ENCODE results near the gene CEP164.
"Not testable (repeated sequence)": the region's sequence is repeated elsewhere in the genome, so short reads cannot be mapped to it uniquely, and the experiment has no call there.

CEP164 gene

DNA sequence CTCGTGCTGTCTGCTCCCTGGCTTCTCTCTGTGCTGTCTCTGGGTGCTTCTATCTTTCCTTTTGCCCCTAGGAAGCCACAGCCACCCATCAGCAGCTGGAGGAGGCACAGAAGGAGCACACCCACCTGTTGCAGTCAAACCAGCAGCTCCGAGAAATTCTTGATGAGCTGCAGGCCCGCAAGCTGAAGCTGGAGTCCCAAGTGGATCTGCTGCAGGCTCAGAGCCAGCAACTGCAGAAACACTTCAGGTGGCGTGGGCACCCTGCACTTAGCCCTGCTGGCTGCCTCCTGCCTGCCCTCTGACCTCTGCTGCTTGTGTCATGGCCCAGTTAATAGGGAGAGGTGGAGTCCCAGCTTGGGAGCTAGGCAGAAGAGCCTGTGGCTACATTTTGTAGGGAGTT is 67.8 kb downstream of the CEP164 start:
- no peak for DNase-seq (ENCODE audit: low read depth)

DNA sequence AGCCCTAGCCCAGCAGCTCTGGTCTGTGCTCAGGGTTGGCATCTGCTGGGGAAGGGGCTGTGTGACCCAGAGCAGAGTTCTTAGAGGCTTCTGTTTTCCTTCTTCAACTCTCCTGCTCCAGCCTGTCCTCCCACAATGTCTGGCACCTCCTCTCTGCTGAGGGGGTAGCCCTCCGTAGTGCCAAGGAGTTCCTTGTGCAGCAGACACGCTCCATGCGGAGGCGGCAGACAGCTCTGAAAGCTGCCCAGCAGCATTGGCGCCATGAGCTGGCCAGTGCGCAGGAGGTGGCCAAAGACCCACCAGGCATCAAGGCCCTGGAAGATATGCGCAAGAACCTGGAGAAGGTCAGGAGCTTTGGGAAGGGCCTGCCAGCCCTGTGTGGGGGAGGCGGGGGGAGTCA is 69.3 kb downstream of the CEP164 start:
- no peak for DNase-seq (ENCODE audit: low read depth)

- not testable (repeated sequence) for DNase-seq (ENCODE audit: low read depth)
Measured at GRCh38 chr11:117398618-117399017, 71.0 kb downstream of the CEP164 start.

GRCh38 chr11:117399100-117399840 is 71.6 kb downstream of the CEP164 start:
- not testable (repeated sequence) for DNase-seq (ENCODE audit: low read depth)

GRCh38 chr11:117405898-117406297 is 78.2 kb downstream of the CEP164 start:
- DNase-seq (ENCODE audit: low read depth), result not testable (repeated sequence)

- no peak for DNase-seq (ENCODE audit: low read depth)
Measured at GRCh38 chr11:117407016-117407415, 79.4 kb downstream of the CEP164 start.

DNA sequence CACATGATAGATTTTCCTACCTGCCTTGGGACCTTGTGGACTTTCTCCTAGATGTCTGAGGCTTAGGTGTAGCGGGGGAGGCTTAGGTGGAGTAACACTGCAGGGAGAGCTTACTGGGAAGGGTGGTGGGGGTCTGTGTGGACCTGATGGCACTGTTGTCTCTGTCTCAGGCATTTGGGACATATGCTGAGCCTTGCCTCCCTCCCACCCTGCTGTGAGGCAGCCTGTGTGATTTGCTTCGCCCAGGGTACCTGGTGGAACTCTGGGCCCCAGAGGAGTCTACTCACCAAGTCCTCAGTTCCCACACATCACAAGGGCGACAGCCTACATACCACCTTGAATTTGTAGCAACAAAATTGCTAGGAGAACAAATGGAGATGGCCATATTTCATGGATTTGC is 80.7 kb downstream of the CEP164 start:
- no peak for DNase-seq (ENCODE audit: low read depth)

GRCh38 chr11:117409511-117409910 is 81.9 kb downstream of the CEP164 start:
- no peak for DNase-seq (ENCODE audit: low read depth)

DNA sequence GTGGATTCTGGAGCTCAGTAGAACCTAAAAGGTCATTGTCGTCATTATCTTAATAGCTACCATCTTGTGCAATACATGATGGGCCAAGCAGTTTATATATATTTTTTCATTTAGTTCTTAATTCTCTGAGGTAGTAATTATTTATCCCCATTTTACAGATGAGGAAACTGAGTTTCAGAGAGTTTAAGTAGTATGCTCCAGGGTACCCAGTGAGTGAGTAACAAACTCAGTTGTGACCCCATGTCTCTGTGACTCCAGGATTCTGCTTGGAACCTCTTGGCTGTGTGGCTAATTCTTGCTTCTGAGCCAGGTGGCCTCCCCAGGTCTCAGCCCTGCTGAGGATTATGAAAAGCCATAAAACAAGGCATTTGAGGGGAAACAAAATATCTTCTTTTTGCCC is 82.6 kb downstream of the CEP164 start:
- DNase-seq (ENCODE audit: low read depth), result no peak

DNA sequence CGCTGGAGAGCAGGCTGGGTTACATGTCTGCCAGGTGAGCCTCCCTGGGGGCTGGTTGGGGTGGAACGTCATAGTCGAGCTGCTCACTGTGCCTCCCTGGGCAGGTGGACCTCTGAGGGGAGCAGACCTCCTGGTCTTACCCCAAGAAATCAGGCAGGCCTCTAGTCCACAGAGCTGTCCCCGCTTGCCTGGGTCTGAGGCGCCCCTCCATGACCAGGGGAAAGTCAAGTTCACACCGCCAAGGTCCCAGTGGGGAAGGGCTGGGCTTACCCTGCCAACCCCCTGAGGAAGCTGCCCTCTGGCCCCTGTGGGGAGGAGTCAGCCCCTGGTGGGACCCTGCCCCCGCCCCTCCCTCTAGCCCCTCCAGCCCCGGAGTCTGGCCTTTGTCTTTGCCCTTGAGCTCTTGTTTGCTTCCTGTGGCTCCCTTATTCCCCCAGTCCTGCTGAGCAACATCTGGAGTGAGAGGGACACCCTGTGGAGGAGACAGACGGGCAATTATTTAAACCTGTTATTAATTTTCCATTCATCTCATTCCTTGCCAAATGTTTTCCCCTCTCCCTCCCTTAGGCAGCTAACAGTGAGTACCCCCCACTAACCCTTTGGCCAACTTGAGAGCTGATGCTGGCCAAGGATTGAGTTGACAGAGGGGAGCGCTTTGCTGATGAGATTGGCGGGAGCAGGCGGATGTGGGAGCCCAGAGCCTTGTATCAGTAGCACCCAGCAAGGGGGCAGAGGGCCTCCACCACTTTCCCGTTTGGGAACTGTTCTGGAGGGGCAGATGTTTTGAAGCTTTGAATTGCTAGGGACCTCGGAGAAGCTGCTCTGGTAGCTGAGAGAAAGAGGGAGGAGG is 83.4 kb downstream of the CEP164 start:
- DNase-seq (ENCODE audit: low read depth), result no peak

GRCh38 chr11:117411736-117412135 is 84.1 kb downstream of the CEP164 start:
- no peak for DNase-seq (ENCODE audit: low read depth)

- no peak for DNase-seq (ENCODE audit: low read depth)
Measured at GRCh38 chr11:117412176-117412575, 84.5 kb downstream of the CEP164 start.

- no peak for DNase-seq (ENCODE audit: low read depth)
Measured at GRCh38 chr11:117412653-117413275, 85.1 kb downstream of the CEP164 start.

DNA sequence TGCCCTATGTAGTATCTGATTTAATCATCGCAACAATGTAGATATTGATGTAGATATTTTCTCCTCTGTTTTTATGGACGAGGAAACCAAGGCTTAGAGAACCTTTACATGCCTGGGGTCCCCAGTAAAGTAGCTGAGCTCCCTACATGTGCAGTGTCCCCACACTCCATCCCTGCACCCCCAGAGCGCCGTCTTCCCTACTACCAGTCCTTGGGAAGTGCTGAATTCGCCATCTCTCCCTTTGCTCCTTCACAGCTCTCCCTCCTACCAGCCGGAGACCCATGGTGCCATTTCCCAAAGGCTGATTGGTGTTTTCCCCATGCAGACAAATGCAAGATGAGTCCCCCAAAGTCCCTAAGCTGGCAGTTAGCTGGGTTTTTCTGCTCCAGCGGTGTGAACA is 86.0 kb downstream of the CEP164 start:
- DNase-seq (ENCODE audit: low read depth), result no peak

GRCh38 chr11:117414724-117415123 is 87.1 kb downstream of the CEP164 start:
- DNase-seq (ENCODE audit: low read depth), result no peak

DNA sequence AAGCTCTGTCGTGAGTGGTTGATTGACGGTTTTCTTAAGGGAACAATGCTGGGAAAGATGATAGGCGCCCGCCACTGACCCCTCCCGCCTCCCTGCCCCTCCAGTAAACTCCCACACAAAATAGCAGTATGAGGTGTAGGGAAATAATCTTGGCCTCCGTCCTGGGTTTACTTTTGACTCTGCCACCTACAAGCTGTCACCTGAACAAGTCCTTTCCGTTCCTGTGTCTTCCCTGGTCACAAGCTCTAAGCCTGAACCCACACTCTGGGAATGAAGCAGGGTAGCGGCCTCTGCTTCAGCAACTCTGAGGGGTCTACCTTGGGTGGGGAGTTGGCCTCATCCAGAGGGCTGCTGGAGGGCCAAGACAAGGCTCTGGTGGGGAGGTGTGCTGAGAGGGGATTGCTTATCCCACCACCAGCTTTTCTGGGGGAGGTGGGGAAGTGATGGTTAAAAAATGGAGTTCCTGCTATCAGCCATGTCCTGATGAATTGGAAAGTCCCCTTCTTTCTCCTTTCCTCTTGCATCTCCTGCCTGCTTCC is 87.8 kb downstream of the CEP164 start:
- no peak for DNase-seq (ENCODE audit: low read depth)

DNA sequence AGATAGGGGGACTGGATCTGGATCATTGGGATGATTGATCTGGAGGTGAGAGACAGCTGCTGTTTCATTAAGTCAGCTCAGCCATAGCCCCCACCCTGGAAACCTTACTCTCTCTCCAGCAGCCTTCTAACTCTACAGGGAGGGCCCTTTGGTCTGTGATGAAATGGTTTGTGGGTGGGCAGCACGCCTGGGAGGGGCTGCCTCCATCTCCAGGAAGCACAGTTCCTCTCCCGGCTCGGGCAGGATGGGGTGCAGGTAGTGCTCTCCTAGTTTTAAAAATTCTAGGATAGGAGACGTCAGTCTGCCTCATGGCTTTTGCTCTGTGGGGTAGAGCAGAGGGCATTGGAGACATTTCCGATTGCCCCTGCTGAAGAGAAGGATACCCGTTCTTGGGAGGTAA is 89.7 kb downstream of the CEP164 start:
- no peak for DNase-seq (ENCODE audit: low read depth)

- no peak for DNase-seq (ENCODE audit: low read depth)
Measured at GRCh38 chr11:117417856-117418255, 90.2 kb downstream of the CEP164 start.

DNA sequence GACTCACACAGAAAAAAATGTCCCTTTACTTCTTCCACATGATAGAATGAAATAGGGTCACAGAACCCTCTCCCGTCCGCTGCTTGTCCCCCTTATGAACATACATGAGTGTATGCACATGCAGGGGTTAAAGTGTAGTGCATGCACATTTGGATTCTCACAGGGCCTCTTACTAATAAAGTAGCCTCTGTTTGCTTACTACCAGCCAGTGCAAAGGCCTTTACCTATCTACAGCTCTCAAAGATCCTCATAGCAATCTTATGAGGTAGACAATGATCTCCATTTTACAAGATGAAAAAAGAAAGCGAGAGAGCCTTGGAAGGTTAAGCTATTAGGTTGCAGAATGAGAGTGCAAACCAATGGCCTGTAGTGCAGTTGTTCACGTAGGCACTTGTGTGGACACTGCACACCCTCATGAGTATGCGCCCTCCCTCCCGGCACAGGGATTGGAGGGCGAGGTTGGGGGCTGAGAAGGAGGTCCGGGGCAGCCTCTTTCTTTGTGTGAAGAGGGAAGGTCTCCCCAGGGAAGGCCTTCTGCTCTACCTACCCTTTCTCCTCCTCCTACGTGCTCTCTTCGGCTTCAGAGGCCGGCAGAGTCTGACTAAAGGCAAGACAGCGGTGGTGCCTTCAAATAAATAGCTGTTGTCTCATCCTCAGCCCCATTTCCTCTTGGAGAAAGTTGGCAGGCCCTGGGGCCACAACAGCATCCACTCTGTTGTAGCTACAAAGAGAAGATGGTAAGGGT is 91.3 kb downstream of the CEP164 start:
- no peak for DNase-seq (ENCODE audit: low read depth)

GRCh38 chr11:117419482-117420142 is 92.0 kb downstream of the CEP164 start:
- DNase-seq (ENCODE audit: low read depth), result no peak

- DNase-seq (ENCODE audit: low read depth), result no peak
Measured at GRCh38 chr11:117420143-117420485, 92.5 kb downstream of the CEP164 start.

DNA sequence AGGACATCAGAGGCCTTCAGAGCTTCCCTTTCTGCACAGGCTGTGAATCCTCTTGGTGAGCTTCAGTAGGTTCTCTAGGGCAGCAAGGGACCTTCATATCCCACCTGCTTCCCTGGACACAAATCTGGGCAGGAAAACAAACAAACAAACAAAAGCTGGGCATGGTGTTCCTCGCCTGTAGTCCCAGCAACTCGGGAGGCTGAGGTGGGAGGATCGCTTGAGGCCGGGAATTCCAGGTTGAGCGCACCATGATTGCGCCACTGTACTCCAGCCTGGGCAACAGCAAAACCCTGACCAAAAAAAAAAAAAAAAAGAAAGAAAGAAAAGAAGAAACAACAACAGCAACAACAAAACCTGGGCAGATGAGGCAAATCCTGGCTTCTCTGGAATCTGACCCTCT is 92.9 kb downstream of the CEP164 start:
- no peak for DNase-seq (ENCODE audit: low read depth)

Measured in activated T-cell treated with anti-CD3 and anti-CD28 coated beads for 48 hours (primary cell).